GM21576 (cell line): ENCODE results near the gene DLG1.

ENCODE experiments used
- ATAC-seq: cut with Tn5 transposase; IDR thresholded peaks from one replicate; pipeline ENCODE4 v1.9.1; 2021; ENCODE audit warnings: mild to moderate bottlenecking, moderate library complexity; ENCODE audit not compliant: unreplicated experiment

Gene DLG1

GRCh38 chr3:197298341-197298944, at the start of gene DLG1:
DLG1 (minus strand) TSS chr3:197298612; CDS start chr3:197297204, 1,408 bp downstream.
- ATAC-seq = peak; percentile 53

- ATAC-seq = no peak
Observed at GRCh38 chr3:197348014-197348413, 49.6 kb upstream of the DLG1 start.

GRCh38 chr3:197345390-197345789, 47.0 kb upstream of the DLG1 start:
- no peak for ATAC-seq

GRCh38 chr3:197344582-197345318, 46.3 kb upstream of the DLG1 start:
- no peak for ATAC-seq

GRCh38 chr3:197343656-197344408, 45.4 kb upstream of the DLG1 start:
- ATAC-seq = no peak

- no peak for ATAC-seq
Observed at GRCh38 chr3:197343111-197343510, 44.7 kb upstream of the DLG1 start.

- ATAC-seq = no peak
Observed at GRCh38 chr3:197340521-197340871, 42.1 kb upstream of the DLG1 start.

GRCh38 chr3:197339841-197340520, 41.6 kb upstream of the DLG1 start:
- ATAC-seq = no peak

- no peak for ATAC-seq
Observed at GRCh38 chr3:197338586-197338985, 40.2 kb upstream of the DLG1 start.

- ATAC-seq = no peak
Observed at GRCh38 chr3:197337656-197338055, 39.2 kb upstream of the DLG1 start.

GRCh38 chr3:197337214-197337613, 38.8 kb upstream of the DLG1 start:
- no peak for ATAC-seq

- ATAC-seq = no peak
Observed at GRCh38 chr3:197336348-197336747, 37.9 kb upstream of the DLG1 start.

GRCh38 chr3:197335428-197336132, 37.2 kb upstream of the DLG1 start:
- no peak for ATAC-seq

GRCh38 chr3:197333901-197334639, 35.7 kb upstream of the DLG1 start:
- no peak for ATAC-seq

- ATAC-seq = no peak
Observed at GRCh38 chr3:197331131-197331530, 32.7 kb upstream of the DLG1 start.

- ATAC-seq = no peak
Observed at GRCh38 chr3:197329382-197329781, 31.0 kb upstream of the DLG1 start.

- ATAC-seq = no peak
Observed at GRCh38 chr3:197328198-197328597, 29.8 kb upstream of the DLG1 start.

- ATAC-seq = no peak
Observed at GRCh38 chr3:197327701-197328100, 29.3 kb upstream of the DLG1 start.

GRCh38 chr3:197325773-197326172, 27.4 kb upstream of the DLG1 start:
- ATAC-seq = no peak

GRCh38 chr3:197322149-197322548, 23.7 kb upstream of the DLG1 start:
- ATAC-seq = no peak
